ENCODE measurements around the gene STK38L. TPM values are rescaled to one million over a fixed set of nuclear protein-coding genes. Genes with fewer than 3 reads are reported as not detected.
A peak's percentile ranks its signal among the peaks of the same experiment; 100 is the strongest.

The STK38L gene
- total RNA-seq, 1 donor from 2014 or later, result 30.8 TPM

DNA sequence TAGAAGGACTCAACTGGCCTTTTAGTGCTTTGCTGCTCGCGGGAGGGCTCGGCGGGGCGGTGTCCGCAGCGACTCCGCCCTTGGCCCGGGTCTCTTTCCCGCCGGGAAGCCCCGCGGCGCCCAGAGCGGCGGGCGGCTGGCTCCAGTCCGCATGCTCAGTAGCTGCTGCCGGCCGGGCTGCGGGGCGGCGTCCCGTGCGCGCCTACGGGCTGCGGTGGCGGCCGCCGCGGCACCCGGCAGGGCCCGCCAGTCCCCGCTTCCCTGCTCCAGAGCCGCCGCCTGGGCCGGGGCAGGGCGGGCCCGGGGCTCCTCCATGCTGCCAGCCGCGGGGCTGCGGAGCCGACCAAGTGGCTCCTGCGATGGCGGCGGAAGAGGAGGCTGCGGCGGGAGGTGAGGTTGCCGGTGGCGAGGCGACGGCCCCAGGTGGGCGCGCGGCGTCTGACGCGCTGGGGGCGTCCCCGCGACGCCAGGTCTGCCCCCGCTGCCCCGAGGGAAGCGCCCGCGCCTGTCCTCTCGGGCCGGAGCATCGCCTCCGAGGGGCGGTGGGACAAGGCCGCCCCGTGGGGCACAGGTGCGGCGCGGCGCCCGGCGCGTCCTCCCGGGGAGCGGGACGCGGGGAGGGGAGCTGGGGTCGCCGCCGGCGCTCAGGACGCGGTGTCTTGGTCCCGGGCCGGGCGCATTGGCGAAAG, 88.8 kb downstream of the STK38L start, which contains the start of gene BMAL2:
Gene BMAL2, plus strand, starts transcription at position 123 of the 689 bp plus-strand sequence. Its CDS starts 237 bp downstream, at position 360.
- Mint-ChIP-seq H3K9me3 (ENCODE audit: unreplicated experiment) (no peaks in the 10 kb centered on the region), H3K27me3 (ENCODE audit: unreplicated experiment) (peaks cover 5% of the 10 kb centered on the region), H3K27ac (ENCODE audit: unreplicated experiment) (no peak within 1 kb of the TSS), H3K4me3 (ENCODE audit: unreplicated experiment) (peak within 1 kb of the TSS; percentile 95), H3K4me1 (ENCODE audit: unreplicated experiment) (peaks cover 5% of the 10 kb centered on the region), H3K36me3 (ENCODE audit: low read depth, unreplicated experiment) (no peaks in the 10 kb centered on the region)
- TF ChIP-seq, protein P1, sequence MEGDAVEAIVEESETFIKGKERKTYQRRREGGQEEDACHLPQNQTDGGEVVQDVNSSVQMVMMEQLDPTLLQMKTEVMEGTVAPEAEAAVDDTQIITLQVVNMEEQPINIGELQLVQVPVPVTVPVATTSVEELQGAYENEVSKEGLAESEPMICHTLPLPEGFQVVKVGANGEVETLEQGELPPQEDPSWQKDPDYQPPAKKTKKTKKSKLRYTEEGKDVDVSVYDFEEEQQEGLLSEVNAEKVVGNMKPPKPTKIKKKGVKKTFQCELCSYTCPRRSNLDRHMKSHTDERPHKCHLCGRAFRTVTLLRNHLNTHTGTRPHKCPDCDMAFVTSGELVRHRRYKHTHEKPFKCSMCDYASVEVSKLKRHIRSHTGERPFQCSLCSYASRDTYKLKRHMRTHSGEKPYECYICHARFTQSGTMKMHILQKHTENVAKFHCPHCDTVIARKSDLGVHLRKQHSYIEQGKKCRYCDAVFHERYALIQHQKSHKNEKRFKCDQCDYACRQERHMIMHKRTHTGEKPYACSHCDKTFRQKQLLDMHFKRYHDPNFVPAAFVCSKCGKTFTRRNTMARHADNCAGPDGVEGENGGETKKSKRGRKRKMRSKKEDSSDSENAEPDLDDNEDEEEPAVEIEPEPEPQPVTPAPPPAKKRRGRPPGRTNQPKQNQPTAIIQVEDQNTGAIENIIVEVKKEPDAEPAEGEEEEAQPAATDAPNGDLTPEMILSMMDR (IDR thresholded peaks at IDR 0.05; ENCODE audit: unreplicated experiment), result no peak
- DNase-seq (ENCODE audit: low spot score), result peak; percentile 65

DNA sequence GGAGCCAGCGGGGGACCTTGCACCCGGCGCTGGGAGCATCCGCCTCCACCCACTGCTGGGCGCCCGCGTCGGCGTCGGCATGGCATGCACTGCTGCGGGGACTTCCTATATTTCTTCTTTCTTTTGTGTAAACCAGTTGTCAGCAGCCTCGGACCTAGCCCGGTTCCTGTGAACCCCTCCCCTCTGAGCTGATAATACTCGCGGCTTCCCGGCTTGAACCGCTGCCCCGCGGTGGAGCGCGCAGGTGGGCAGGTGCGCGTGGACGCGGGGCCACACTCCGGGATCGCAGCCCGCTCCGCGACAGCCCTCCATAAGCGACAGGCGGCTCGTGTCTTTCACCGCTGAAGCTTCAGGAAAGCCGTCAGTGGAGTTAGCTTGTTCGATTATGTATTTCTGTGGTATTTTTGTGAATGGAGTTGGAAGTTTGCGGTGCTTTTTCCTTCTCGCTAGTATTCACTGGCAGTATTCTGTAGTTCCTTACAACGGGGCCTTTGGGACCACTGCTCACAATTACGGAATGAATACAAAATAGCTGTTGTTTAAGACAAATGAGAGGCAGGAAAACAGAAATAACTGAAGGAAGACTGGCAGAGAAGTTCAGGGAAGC, 89.4 kb downstream of the STK38L start:
- H3K27me3 Mint-ChIP-seq (ENCODE audit: unreplicated experiment), result peaks cover 5% of the 10 kb centered on the region
- peak; percentile 28 for DNase-seq (ENCODE audit: low spot score)
- no peaks in the 10 kb centered on the region for H3K9me3 Mint-ChIP-seq (ENCODE audit: unreplicated experiment)
- peak overlapping the region; percentile 95 for H3K4me3 Mint-ChIP-seq (ENCODE audit: unreplicated experiment)
- H3K27ac Mint-ChIP-seq (ENCODE audit: unreplicated experiment), result no peak overlapping the region
- no peaks in the 10 kb centered on the region for H3K36me3 Mint-ChIP-seq (ENCODE audit: low read depth, unreplicated experiment)
- H3K4me1 Mint-ChIP-seq (ENCODE audit: unreplicated experiment), result peaks cover 5% of the 10 kb centered on the region
- TF ChIP-seq, protein P1 (IDR thresholded peaks at IDR 0.05; ENCODE audit: unreplicated experiment), result no peak

DNA sequence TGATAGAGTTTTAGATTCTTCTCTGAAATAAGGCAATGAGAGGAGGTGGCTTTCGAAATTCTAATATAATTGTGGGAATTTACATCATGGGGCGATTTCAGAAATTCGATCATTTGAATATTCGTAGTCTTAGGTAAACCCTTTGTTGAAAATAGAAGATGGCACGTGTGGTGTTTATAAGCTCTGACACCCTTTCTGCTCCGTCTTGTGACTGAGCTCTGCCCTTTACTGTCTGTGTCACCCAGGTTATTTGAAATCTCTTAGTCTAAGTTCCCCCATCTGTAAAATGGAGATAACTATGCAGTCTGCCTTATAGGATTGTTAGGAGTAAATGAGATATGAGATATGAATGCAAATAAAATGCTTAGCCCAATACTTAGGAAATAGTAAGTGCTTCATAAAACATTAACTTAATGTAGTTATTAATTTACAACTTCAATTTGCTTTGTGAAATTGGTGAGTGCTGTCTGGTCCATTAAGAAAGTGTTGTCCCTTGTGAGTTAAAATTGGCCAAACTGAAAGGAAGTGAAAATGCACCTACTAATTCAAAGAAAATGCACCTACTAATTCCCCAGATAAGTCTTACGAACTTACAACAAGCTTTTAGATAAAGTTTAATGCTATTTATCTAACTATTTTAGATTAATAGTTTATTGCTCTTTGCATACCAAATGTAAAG, 90.1 kb downstream of the STK38L start:
- peak overlapping the region; percentile 95 for H3K4me3 Mint-ChIP-seq (ENCODE audit: unreplicated experiment)
- H3K9me3 Mint-ChIP-seq (ENCODE audit: unreplicated experiment), result no peaks in the 10 kb centered on the region
- no peaks in the 10 kb centered on the region for H3K36me3 Mint-ChIP-seq (ENCODE audit: low read depth, unreplicated experiment)
- peaks cover 5% of the 10 kb centered on the region for H3K4me1 Mint-ChIP-seq (ENCODE audit: unreplicated experiment)
- H3K27ac Mint-ChIP-seq (ENCODE audit: unreplicated experiment), result no peak overlapping the region
- TF ChIP-seq, protein P1 (IDR thresholded peaks at IDR 0.05; ENCODE audit: unreplicated experiment), result no peak
- no peak for DNase-seq (ENCODE audit: low spot score)
- peaks cover 5% of the 10 kb centered on the region for H3K27me3 Mint-ChIP-seq (ENCODE audit: unreplicated experiment)

DNA sequence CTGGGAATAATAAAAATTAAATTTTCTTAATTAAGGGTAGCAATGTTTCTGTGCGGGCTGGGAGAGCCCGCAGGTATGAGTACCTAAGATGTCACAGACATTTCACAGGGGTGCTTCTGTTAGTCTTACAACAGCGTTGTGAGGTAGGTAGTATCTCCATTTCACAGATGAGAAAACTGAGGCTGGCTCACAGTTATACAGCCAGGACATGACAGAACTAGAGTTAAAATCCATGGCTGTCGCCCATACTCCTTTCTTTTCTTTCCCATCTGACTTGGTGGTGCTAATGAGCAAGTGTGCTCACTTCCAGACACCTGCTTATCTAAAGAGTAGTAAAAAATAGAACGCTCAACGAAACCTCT, 90.6 kb downstream of the STK38L start:
- DNase-seq (ENCODE audit: low spot score), result no peak
- H3K4me3 Mint-ChIP-seq (ENCODE audit: unreplicated experiment), result no peak overlapping the region
- H3K36me3 Mint-ChIP-seq (ENCODE audit: low read depth, unreplicated experiment), result no peaks in the 10 kb centered on the region
- TF ChIP-seq, protein P1 (IDR thresholded peaks at IDR 0.05; ENCODE audit: unreplicated experiment), result no peak
- no peaks in the 10 kb centered on the region for H3K9me3 Mint-ChIP-seq (ENCODE audit: unreplicated experiment)
- peaks cover 5% of the 10 kb centered on the region for H3K4me1 Mint-ChIP-seq (ENCODE audit: unreplicated experiment)
- peaks cover 5% of the 10 kb centered on the region for H3K27me3 Mint-ChIP-seq (ENCODE audit: unreplicated experiment)
- no peak overlapping the region for H3K27ac Mint-ChIP-seq (ENCODE audit: unreplicated experiment)

Measured in endothelial cell (in vitro differentiated cells).